AG04449 (cell line): ENCODE measurements around the gene EPHX1.

Source experiments
- CTCF ChIA-PET: fragments of 350-600 bp; formaldehyde crosslinking; extraction: SDS; loops from one replicate; lab custom pipeline; 2021; ENCODE audit warnings: antibody characterized with exemption; lab: Yijun Ruan, JAX
- POLR2A ChIA-PET: fragments of 400-600, 350-600 bp; formaldehyde crosslinking; extraction: SDS; loops from one replicate; lab custom pipeline; 2020; ENCODE audit warnings: antibody characterized with exemption, inconsistent platforms; lab: Yijun Ruan, JAX
- DNase-seq: peaks from one replicate; pipeline ENCODE4 v3.0.0-alpha.2; 2010; ENCODE audit warnings: low read depth, low spot score
- H3K4me3 ChIP-seq: 2 replicates; pipeline ENCODE4 v1.5.1; 2011; ENCODE audit warnings: low read depth, mild to moderate bottlenecking, control low read depth, low read length
- TF ChIP-seq, protein P1 (sequence below): IDR thresholded peaks from one replicate; pipeline ENCODE4 v1.5.1; 2011; ENCODE audit warnings: mild to moderate bottlenecking, moderate library complexity, low read length, control low read depth, inconsistent platforms; ENCODE audit not compliant: insufficient read depth; ENCODE audit errors: missing control alignments

EPHX1 gene

GRCh38 chr1:225848030-225848955 lies 38.4 kb downstream of the EPHX1 start:
- no peak for DNase-seq
- TF ChIP-seq, protein P1, sequence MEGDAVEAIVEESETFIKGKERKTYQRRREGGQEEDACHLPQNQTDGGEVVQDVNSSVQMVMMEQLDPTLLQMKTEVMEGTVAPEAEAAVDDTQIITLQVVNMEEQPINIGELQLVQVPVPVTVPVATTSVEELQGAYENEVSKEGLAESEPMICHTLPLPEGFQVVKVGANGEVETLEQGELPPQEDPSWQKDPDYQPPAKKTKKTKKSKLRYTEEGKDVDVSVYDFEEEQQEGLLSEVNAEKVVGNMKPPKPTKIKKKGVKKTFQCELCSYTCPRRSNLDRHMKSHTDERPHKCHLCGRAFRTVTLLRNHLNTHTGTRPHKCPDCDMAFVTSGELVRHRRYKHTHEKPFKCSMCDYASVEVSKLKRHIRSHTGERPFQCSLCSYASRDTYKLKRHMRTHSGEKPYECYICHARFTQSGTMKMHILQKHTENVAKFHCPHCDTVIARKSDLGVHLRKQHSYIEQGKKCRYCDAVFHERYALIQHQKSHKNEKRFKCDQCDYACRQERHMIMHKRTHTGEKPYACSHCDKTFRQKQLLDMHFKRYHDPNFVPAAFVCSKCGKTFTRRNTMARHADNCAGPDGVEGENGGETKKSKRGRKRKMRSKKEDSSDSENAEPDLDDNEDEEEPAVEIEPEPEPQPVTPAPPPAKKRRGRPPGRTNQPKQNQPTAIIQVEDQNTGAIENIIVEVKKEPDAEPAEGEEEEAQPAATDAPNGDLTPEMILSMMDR: no peak
- ChIA-PET POLR2A (no interaction called here), CTCF (interaction anchor here (1.2 to 3.1 kb wide), 3 partner anchors 9 to 374 kb away, joined by 3 to 18 read pairs (median 5); no protein-coding TSS in a partner anchor)
- no peak overlapping the region for H3K4me3 ChIP-seq

DNA sequence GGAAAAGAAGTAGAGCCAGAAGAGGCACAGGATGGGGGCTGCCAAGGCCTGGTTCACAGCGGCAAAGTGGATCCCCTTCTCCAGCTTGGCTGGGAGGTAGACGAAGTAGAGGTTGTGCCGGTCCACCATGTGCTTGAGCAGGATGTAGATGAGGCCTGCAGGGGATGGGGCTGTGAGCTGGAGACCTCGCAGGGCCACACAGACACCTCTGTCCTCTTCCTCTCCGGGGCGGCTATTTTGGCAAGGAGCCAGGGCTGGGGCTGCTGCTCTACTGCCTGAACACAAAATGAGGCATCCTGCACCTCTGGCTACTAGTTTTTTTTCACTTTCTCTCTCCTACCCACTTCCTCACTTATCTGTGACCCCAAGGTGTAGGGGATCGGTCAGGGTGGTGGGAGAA lies 40.0 kb downstream of the EPHX1 start:
- TF ChIP-seq, protein P1: no peak
- H3K4me3 ChIP-seq: no peak overlapping the region
- no peak for DNase-seq
- ChIA-PET CTCF (interaction anchor here (0.9 to 3.1 kb wide), 3 partner anchors 8 to 376 kb away, joined by 3 to 18 read pairs (median 5); no protein-coding TSS in a partner anchor), POLR2A (no interaction called here)

DNA sequence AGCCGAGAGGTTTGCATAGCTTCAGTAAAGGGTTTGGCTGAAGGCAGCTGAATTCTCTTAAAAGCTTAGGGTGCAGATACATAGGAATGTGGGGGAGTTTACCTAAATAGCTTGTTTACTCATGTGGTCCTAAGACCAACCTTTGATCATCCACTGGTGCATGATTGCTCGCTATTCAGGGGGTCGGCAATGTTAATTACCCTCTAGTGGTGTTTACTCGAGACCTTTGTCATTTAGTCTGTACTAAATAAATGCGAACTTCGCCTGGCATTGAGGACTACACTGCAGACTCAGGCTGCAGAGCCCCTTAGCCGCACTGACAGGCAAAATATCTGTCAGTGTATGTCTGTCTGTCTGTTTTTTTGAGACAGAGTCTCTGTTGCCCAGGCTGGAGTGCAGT lies 40.4 kb downstream of the EPHX1 start:
- DNase-seq: no peak
- CTCF ChIA-PET: interaction anchor here (0.9 to 3.1 kb wide), 2 partner anchors 10 to 376 kb away, joined by 3 to 18 read pairs; no protein-coding TSS in a partner anchor
- TF ChIP-seq, protein P1: no peak
- no peak overlapping the region for H3K4me3 ChIP-seq
- POLR2A ChIA-PET: no interaction called here

DNA sequence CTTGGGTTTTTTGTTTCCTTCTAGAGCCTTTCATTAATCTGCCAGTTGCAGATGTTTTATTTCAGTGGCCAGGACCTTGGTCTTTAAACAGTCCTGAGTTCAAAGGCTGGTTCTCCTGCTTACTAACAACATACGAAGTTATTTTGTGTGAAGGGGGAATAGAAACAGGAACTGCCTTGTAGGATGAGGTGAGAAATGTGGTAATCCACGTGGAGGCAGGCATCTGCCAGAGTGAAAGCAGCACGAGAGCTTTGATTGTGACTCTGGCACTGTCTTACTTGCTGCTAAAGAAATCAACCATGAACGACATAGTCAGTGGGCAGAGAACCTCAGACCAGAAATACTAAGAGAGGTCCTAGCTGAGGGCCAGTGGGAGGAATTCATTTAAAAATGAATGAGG lies 41.9 kb downstream of the EPHX1 start:
- DNase-seq: no peak
- POLR2A ChIA-PET: no interaction called here
- no peak overlapping the region for H3K4me3 ChIP-seq
- TF ChIP-seq, protein P1: no peak
- CTCF ChIA-PET: interaction anchor here (0.9 to 1.3 kb wide), 3 partner anchors 11 to 377 kb away, joined by 3 to 4 read pairs (median 4); no protein-coding TSS in a partner anchor

GRCh38 chr1:225852413-225853124 lies 42.6 kb downstream of the EPHX1 start:
- no peak for DNase-seq
- ChIA-PET CTCF (interaction anchor here (0.9 to 2.1 kb wide), 3 partner anchors 10 to 378 kb away, joined by 4 read pairs; no protein-coding TSS in a partner anchor), POLR2A (no interaction called here)
- H3K4me3 ChIP-seq: no peak overlapping the region
- TF ChIP-seq, protein P1: no peak
